Tibial artery (tissue), 4 donors: ENCODE measurements around the gene NRF1.

Experiments
- DNase-seq, 2 donors: peaks; one replicate each; pipeline ENCODE4 v3.0.0-alpha.2; 2019
- H3K27ac ChIP-seq, 2 donors: fragments of 200-600 bp; sonication (generic) in 1 of 2; 1 replicate in 1 of 2; 2 replicates in 1 of 2; pipeline ENCODE4 v1.5.1; 2018 to 2019; ENCODE audit warnings: mild to moderate bottlenecking in 1 of 2
- H3K27me3 ChIP-seq, 2 donors: fragments of 200-600 bp; sonication (generic) in 1 of 2; one replicate each; pipeline versions ENCODE4 v1.5.1 to v1.6.0; 2016 to 2019
- H3K36me3 ChIP-seq, 3 donors: fragments of 200-600 bp; sonication (generic) in 2 of 3; one replicate each; pipeline ENCODE4 v1.5.1; 2016 to 2019; ENCODE audit warnings: mild to moderate bottlenecking in 2 of 3
- H3K4me1 ChIP-seq, 4 donors: fragments of 200-600 bp; sonication (generic) in 2 of 4; 1 replicate in 3 of 4; 2 replicates in 1 of 4; pipeline ENCODE4 v1.5.1; 2016 to 2019
- H3K4me3 ChIP-seq, 2 donors: fragments of 200-600 bp; sonication (generic) in 1 of 2; 1 replicate in 1 of 2; 2 replicates in 1 of 2; pipeline ENCODE4 v1.5.1; 2018 to 2019; ENCODE audit warnings: mild to moderate bottlenecking in 2 of 2
- H3K9me3 ChIP-seq, 3 donors: fragments of 200-600 bp; sonication (generic) in 1 of 3; one replicate each; pipeline ENCODE4 v1.5.1; 2016 to 2019
- CTCF ChIP-seq, 2 experiments: fragments of 200-600 bp in 1 of 2; fragments of 450-650 bp in 1 of 2; IDR thresholded peaks; one replicate each; pipeline ENCODE4 v1.5.1; 2017 to 2019; ENCODE audit warnings: antibody characterized with exemption in 2 of 2, mild to moderate bottlenecking in 1 of 2, moderate library complexity in 1 of 2
- intact Hi-C: fragments of 100-400 bp; cut with DNase I; formaldehyde crosslinking; loops from one replicate; pipeline ENCODE4 v1.15.0; 2023; ENCODE audit warnings: low total_unique reads

Gene NRF1

GRCh38 chr7:129604713-129605437 lies 6.6 kb upstream of the NRF1 start:
- Histone ChIP-seq H3K9me3 (no peaks in the 10 kb centered on the region), H3K4me3 (no peak overlapping the region), H3K36me3 (peaks cover 0 to 4% (median 0%) of the 10 kb centered on the region in 3 donors), H3K4me1 (peaks cover 0 to 2% (median 0%) of the 10 kb centered on the region in 4 donors), H3K27ac (no peak overlapping the region), H3K27me3 (peaks cover 0 to 3% of the 10 kb centered on the region in 2 donors)
- intact Hi-C loops: no loop called here
- no peak for DNase-seq
- no peak for TF ChIP-seq CTCF (IDR thresholded peaks at IDR 0.05)

GRCh38 chr7:129605960-129606614 lies 5.4 kb upstream of the NRF1 start:
- no peaks in the 10 kb centered on the region for H3K27me3 ChIP-seq
- H3K36me3 ChIP-seq: peaks cover 0 to 4% (median 0%) of the 10 kb centered on the region in 3 donors
- intact Hi-C loops: no loop called here
- no peak overlapping the region for H3K4me3 ChIP-seq
- peaks cover 0 to 12% (median 0%) of the 10 kb centered on the region in 4 donors for H3K4me1 ChIP-seq
- DNase-seq: no peak
- no peaks in the 10 kb centered on the region for H3K9me3 ChIP-seq
- no peak for TF ChIP-seq CTCF (IDR thresholded peaks at IDR 0.05)
- H3K27ac ChIP-seq: no peak overlapping the region

GRCh38 chr7:129606803-129607202 lies 4.7 kb upstream of the NRF1 start:
- Histone ChIP-seq H3K4me3 (no peak overlapping the region), H3K36me3 (peaks cover 0 to 4% (median 0%) of the 10 kb centered on the region in 3 donors), H3K27me3 (no peaks in the 10 kb centered on the region), H3K4me1 (peaks cover 0 to 12% (median 0%) of the 10 kb centered on the region in 4 donors), H3K9me3 (no peaks in the 10 kb centered on the region), H3K27ac (no peak overlapping the region)
- TF ChIP-seq CTCF (IDR thresholded peaks at IDR 0.05): no peak
- intact Hi-C loops: no loop called here
- no peak for DNase-seq

- Histone ChIP-seq H3K4me3 (no peak overlapping the region), H3K4me1 (peaks cover 0 to 13% (median under 1%) of the 10 kb centered on the region in 4 donors), H3K27ac (no peak overlapping the region), H3K9me3 (no peaks in the 10 kb centered on the region), H3K27me3 (no peaks in the 10 kb centered on the region), H3K36me3 (peaks cover 0 to 4% (median 0%) of the 10 kb centered on the region in 3 donors)
- intact Hi-C loops: no loop called here
- no peak for DNase-seq
- TF ChIP-seq CTCF (IDR thresholded peaks at IDR 0.05): no peak
Measured at GRCh38 chr7:129607471-129608120, 3.9 kb upstream of the NRF1 start.

GRCh38 chr7:129609666-129610065 lies 1.9 kb upstream of the NRF1 start:
- Histone ChIP-seq H3K9me3 (no peaks in the 10 kb centered on the region), H3K36me3 (peaks cover 0 to 4% (median 0%) of the 10 kb centered on the region in 3 donors), H3K4me3 (no peak overlapping the region), H3K27me3 (no peaks in the 10 kb centered on the region), H3K4me1 (peaks cover 0 to 31% (median 13%) of the 10 kb centered on the region in 4 donors), H3K27ac (no peak overlapping the region)
- intact Hi-C loops: loop anchor here (10.0 kb wide), 1 partner anchor 215 kb away; no protein-coding TSS in a partner anchor
- TF ChIP-seq CTCF (IDR thresholded peaks at IDR 0.05): no peak
- no peak for DNase-seq
